ENCODE measurements around the gene SCN10A.

The SCN10A gene

GRCh38 chr3:38662544-38662943, 153.5 kb downstream of the SCN10A start:
- no peak for DNase-seq (ENCODE audit: low spot score)
- TF ChIP-seq CTCF (IDR thresholded peaks at IDR 0.05; ENCODE audit: extremely low read depth, missing control alignments) = no peak

- no peak for DNase-seq (ENCODE audit: low spot score)
- TF ChIP-seq CTCF (IDR thresholded peaks at IDR 0.05; ENCODE audit: extremely low read depth, missing control alignments) = no peak
Measured at GRCh38 chr3:38658841-38659240, 157.2 kb downstream of the SCN10A start.

- no peak for TF ChIP-seq CTCF (IDR thresholded peaks at IDR 0.05; ENCODE audit: extremely low read depth, missing control alignments)
- DNase-seq (ENCODE audit: low spot score) = no peak
Measured at GRCh38 chr3:38657369-38657768, 158.6 kb downstream of the SCN10A start.

GRCh38 chr3:38655708-38656300, 160.2 kb downstream of the SCN10A start:
- TF ChIP-seq CTCF (IDR thresholded peaks at IDR 0.05; ENCODE audit: extremely low read depth, missing control alignments) = peak; percentile 19
- no peak for DNase-seq (ENCODE audit: low spot score)

- TF ChIP-seq CTCF (IDR thresholded peaks at IDR 0.05; ENCODE audit: extremely low read depth, missing control alignments) = no peak
- DNase-seq (ENCODE audit: low spot score) = no peak
Measured at GRCh38 chr3:38653685-38654537, 162.1 kb downstream of the SCN10A start.

- DNase-seq (ENCODE audit: low spot score) = no peak
- no peak for TF ChIP-seq CTCF (IDR thresholded peaks at IDR 0.05; ENCODE audit: extremely low read depth, missing control alignments)
Measured at GRCh38 chr3:38652934-38653333, 163.1 kb downstream of the SCN10A start.

GRCh38 chr3:38651153-38651789, 164.7 kb downstream of the SCN10A start:
- DNase-seq (ENCODE audit: low spot score) = peak; percentile 85

More at GRCh38 chr3:38651153-38651789, 164.7 kb downstream of the SCN10A start:
- peak; percentile 99 for TF ChIP-seq CTCF (IDR thresholded peaks at IDR 0.05; ENCODE audit: extremely low read depth, missing control alignments)
